AG04450 (cell line): ENCODE measurements around the gene OVOL1. TPM values are rescaled to one million over a fixed set of nuclear protein-coding genes. Genes with fewer than 3 reads are reported as not detected.

ENCODE experiments used
- CTCF ChIA-PET: fragments of 300-600, 350-600 bp; formaldehyde crosslinking; extraction: SDS; loops from one replicate; lab custom pipeline; 2022; ENCODE audit warnings: antibody characterized with exemption, inconsistent platforms; lab: Charles Lee
- POLR2A ChIA-PET: fragments of 350-600 bp; formaldehyde crosslinking; extraction: SDS; loops from one replicate; lab custom pipeline; 2021; ENCODE audit warnings: antibody characterized with exemption, inconsistent platforms; lab: Yijun Ruan, JAX
- DNase-seq: peaks from one replicate; pipeline ENCODE4 v3.0.0-alpha.2; 2011; ENCODE audit warnings: low read depth, low spot score
- H3K27ac ChIP-seq: one replicate; pipeline ENCODE4 v1.5.1; 2012; ENCODE audit warnings: low read depth, low read length, control low read depth
- H3K27me3 ChIP-seq: one replicate; pipeline ENCODE4 v1.6.0; 2012; ENCODE audit warnings: low read length; ENCODE audit not compliant: control insufficient read depth, insufficient read depth
- H3K4me3 ChIP-seq: 2 replicates; pipeline ENCODE4 v1.5.1; 2011; ENCODE audit warnings: mild to moderate bottlenecking, low read depth, low read length, control low read depth
- H3K9me3 ChIP-seq: 2 replicates; pipeline ENCODE4 v1.5.1; 2012; ENCODE audit warnings: low read length; ENCODE audit not compliant: control insufficient read depth, insufficient read depth
- CTCF ChIP-seq: IDR thresholded peaks from 2 replicates; pipeline ENCODE4 v1.5.1; 2011; ENCODE audit warnings: low read depth, low read length, control low read depth, inconsistent platforms
- polyA plus RNA-seq: library from polyadenylated mRNA; depleted of rRNA; stranded (reverse); fragments of >200 nt; gene quantifications from 2 replicates; pipeline ENCODE4 v1.2.3, GENCODE V29; 2011

Gene OVOL1
- polyA plus RNA-seq, 1 experiment: not detected

GRCh38 chr11:65790902-65791650 lies 4.2 kb downstream of the OVOL1 start:
- no peak for TF ChIP-seq CTCF

GRCh38 chr11:65791719-65792213 lies 4.9 kb downstream of the OVOL1 start:
- TF ChIP-seq CTCF: no peak
- Histone ChIP-seq H3K27ac (no peak overlapping the region), H3K4me3 (no peak overlapping the region), H3K9me3 (no peaks in the 10 kb centered on the region; the same call in 1 of the 2 replicates), H3K27me3 (peaks cover 69% of the 10 kb centered on the region)
- DNase-seq: no peak
- ChIA-PET CTCF (interaction anchor here (1.1 kb wide), 1 partner anchor 22 kb away, joined by 3 read pairs; no protein-coding TSS in a partner anchor), POLR2A (no interaction called here)

More at GRCh38 chr11:65790902-65791650, 4.2 kb downstream of the OVOL1 start:
- ChIA-PET POLR2A (interaction anchor here (1.0 kb wide), 1 partner anchor 70 kb away, joined by 3 read pairs; the partner anchor contains the start of gene RNASEH2C), CTCF (no interaction called here)
- Histone ChIP-seq H3K4me3 (no peak overlapping the region), H3K27ac (no peak overlapping the region), H3K27me3 (peaks cover 68% of the 10 kb centered on the region), H3K9me3 (no peaks in the 10 kb centered on the region; the same call in 1 of the 2 replicates)
- no peak for DNase-seq

GRCh38 chr11:65792456-65792855 lies 5.6 kb downstream of the OVOL1 start:
- CTCF ChIA-PET: interaction anchor here (0.6 to 1.6 kb wide), 3 partner anchors 20 to 23 kb away, joined by 3 to 4 read pairs (median 3); no protein-coding TSS in a partner anchor
- H3K9me3 ChIP-seq: no peaks in the 10 kb centered on the region; the same call in 1 of the 2 replicates
- H3K27ac ChIP-seq: no peak overlapping the region
- H3K4me3 ChIP-seq: no peak overlapping the region
- no peak for TF ChIP-seq CTCF
- POLR2A ChIA-PET: no interaction called here
- peaks cover 69% of the 10 kb centered on the region for H3K27me3 ChIP-seq
- DNase-seq: no peak

GRCh38 chr11:65793144-65793581 lies 6.3 kb downstream of the OVOL1 start:
- H3K27ac ChIP-seq: no peak overlapping the region
- no peak for TF ChIP-seq CTCF
- no peaks in the 10 kb centered on the region; the same call in 1 of the 2 replicates for H3K9me3 ChIP-seq
- DNase-seq: no peak
- peaks cover 67% of the 10 kb centered on the region for H3K27me3 ChIP-seq
- POLR2A ChIA-PET: no interaction called here
- CTCF ChIA-PET: interaction anchor here (0.6 to 1.6 kb wide), 3 partner anchors 23 to 67 kb away, joined by 3 to 4 read pairs (median 4); partner anchors contain the start of gene MUS81
- no peak overlapping the region for H3K4me3 ChIP-seq
